Epithelial cell of esophagus (primary cell): Measurements from ENCODE around the gene GCC1.

ENCODE experiments used
- DNase-seq: peaks from one replicate; pipeline ENCODE4 v3.0.0; 2010; ENCODE audit warnings: low read depth
- H3K4me3 ChIP-seq: 2 replicates; pipeline ENCODE4 v1.5.1; 2011; ENCODE audit warnings: mild to moderate bottlenecking, low read length, control low read depth
- CTCF ChIP-seq: IDR thresholded peaks from 2 replicates; pipeline ENCODE4 v1.5.1; 2011; ENCODE audit warnings: low read depth, mild to moderate bottlenecking, low read length, control low read depth, inconsistent platforms; ENCODE audit not compliant: insufficient read depth; ENCODE audit errors: missing control alignments

The GCC1 gene

GRCh38 chr7:127589896-127590295 is 4.5 kb upstream of the GCC1 start:
- no peak for TF ChIP-seq CTCF
- no peak for DNase-seq

GRCh38 chr7:127588697-127589482 is 3.5 kb upstream of the GCC1 start:
- peak; percentile 59 for DNase-seq
- H3K4me3 ChIP-seq: peak overlapping the region; percentile 84
- TF ChIP-seq CTCF: peak; percentile 43

More at GRCh38 chr7:127589896-127590295, 4.5 kb upstream of the GCC1 start:
- no peak overlapping the region for H3K4me3 ChIP-seq

GRCh38 chr7:127588019-127588696 is 2.8 kb upstream of the GCC1 start, which contains the start of gene ARF5:
TSS of gene ARF5 (plus strand) at chr7:127588411. CDS start at chr7:127588499, 88 bp downstream.
- DNase-seq: peak; percentile 84
- no peak for TF ChIP-seq CTCF

GRCh38 chr7:127587663-127588018 is 2.2 kb upstream of the GCC1 start:
- no peak for TF ChIP-seq CTCF
- DNase-seq: no peak

More at GRCh38 chr7:127588019-127588696, 2.8 kb upstream of the GCC1 start, which contains the start of gene ARF5:
- peak within 1 kb of the TSS; percentile 84 for H3K4me3 ChIP-seq

GRCh38 chr7:127586346-127586745 is 950 bp upstream of the GCC1 start:
- no peak overlapping the region for H3K4me3 ChIP-seq
- TF ChIP-seq CTCF: no peak
- DNase-seq: peak; percentile 29

More at GRCh38 chr7:127587663-127588018, 2.2 kb upstream of the GCC1 start:
- H3K4me3 ChIP-seq: peak overlapping the region; percentile 84

- H3K4me3 ChIP-seq: peak overlapping the region; percentile 74
- no peak for DNase-seq
- no peak for TF ChIP-seq CTCF
Observed at GRCh38 chr7:127584648-127585043, 750 bp downstream of the GCC1 start.
